Iris pigment epithelial cell (primary cell): Measurements from ENCODE around the gene ELFN1.

Experiments
- DNase-seq: peaks from one replicate; pipeline ENCODE4 v3.0.0-alpha.2; 2011; ENCODE audit warnings: low read depth

The ELFN1 gene

DNA sequence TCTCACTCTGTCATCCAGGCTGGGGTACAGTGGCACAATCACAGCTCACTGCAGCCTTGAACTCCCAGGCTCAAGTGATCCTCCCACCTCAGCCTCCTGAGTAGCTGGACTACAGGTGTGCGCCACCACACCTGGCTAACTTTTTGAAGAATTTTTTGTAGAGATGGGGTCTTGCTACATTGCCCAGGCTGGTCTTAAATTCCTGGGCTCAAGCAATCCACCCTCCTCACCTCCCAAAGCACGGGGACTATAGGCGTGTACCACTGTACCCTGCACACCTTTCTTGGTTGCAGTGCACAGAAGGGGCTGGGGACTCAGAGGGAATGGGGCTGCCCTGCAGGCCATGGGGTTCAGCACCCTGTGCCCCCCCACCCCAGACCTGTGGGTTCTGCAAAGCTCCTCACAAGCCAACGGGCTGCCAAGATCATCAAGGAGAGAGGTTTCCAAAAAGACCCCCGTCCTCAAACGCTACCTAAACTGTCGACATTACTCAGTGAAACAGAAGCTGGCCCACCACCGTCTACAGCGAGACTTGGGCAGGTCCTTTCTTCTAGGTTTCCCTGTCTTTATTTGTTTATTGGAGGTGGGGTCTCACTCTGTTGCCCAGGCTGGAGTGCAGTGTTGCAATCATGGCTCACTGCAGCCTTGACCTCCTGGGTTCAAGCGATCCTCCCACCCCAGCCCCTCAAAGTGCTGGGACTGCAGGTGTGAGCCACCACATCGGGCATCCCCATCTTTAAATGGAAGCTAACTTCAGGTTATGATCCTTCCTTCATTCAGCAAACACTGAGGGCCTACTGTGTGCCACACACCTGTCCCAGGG, 26.6 kb upstream of the ELFN1 start:
- no peak for DNase-seq

DNA sequence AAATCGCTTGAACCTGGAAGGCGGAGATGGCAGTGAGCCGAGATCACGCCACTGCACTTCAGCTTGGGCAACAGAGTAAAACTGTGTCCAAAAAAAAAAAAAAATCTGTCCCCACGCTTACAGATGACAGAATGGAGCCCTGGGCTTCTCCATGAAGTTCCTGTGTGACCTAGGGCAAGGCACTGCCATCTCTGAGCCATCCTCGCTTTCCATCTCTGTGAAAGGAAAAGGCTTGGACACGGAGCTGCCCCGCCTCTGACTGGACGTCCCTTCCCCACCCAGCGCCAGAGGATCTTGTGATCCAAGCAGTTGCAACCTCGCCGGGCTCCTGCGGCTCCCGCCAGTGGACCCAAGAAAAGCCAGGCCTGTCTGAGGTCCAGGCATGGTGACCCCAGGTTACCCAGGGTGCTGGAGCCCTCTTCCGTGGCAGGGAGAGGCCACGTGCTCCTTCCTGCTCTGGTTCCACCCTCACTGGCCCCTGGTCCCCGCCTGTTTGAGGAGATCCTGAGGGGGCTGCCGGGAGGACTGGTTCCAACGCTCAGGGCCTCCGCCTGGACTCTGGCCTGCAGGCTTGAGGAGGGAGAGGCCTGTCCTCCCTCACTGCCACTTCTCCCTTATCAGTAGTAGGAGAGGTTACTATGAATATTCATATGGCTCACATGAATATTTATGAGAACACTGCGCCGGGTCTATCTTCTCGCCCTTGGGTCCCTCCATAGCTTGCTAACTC, 25.6 kb upstream of the ELFN1 start:
- no peak for DNase-seq

DNA sequence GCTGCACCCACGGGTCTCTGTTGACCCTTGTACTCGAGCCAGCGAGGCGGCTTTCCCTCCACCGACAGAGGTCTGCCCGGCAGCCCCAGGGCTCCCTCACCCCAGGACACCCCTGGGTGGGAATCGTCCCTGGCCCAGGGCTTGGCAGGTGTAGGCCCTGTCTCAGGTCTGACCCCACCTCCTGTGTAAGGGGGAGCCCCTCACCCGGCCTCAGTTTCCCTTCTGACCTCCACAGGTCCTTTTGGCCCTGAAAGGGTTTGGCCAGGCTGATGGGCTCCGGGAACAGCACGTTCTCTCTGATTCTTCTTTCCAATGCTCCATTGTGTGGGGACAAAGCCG, 25.0 kb upstream of the ELFN1 start:
- DNase-seq = no peak

DNA sequence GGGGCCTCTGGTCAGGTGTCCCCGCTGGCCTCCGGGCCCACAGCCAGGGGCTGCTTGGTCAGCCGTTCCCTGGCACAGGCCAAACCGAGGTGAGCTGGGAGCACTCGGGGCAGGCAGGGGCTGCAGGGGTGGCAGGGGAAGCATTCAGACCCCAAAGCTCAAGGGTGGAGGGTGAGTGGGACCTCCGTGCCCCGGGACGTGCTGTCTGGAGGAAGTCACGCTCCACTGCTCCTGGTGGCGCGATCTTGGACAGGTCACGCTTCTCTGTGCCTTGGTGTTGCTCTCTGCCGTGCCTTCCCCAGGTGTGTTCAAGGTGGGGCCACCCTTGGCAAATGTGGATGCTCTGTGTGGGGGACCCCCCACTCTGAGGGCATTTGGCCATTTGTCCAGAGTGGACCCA, 24.6 kb upstream of the ELFN1 start:
- no peak for DNase-seq

DNA sequence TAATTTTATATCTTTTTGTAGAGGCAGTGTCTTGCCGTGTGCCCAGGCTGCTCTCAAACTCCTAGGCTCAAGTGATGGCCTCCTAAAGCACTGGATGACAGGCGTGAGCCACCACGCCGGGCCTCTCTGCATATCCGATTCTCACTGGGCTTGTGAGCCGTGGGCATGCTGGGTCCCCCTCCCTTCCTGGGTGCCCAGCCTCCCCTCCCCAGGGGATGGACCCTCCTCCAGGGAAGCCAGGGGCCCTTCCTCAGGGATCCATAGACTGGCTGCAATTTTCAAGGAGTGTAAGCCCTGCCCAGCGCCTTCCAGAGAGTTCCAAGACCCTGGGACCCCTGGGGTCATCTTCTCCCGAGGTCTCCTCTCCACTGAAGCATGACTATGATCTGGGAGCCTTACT, 23.7 kb upstream of the ELFN1 start:
- no peak for DNase-seq

DNA sequence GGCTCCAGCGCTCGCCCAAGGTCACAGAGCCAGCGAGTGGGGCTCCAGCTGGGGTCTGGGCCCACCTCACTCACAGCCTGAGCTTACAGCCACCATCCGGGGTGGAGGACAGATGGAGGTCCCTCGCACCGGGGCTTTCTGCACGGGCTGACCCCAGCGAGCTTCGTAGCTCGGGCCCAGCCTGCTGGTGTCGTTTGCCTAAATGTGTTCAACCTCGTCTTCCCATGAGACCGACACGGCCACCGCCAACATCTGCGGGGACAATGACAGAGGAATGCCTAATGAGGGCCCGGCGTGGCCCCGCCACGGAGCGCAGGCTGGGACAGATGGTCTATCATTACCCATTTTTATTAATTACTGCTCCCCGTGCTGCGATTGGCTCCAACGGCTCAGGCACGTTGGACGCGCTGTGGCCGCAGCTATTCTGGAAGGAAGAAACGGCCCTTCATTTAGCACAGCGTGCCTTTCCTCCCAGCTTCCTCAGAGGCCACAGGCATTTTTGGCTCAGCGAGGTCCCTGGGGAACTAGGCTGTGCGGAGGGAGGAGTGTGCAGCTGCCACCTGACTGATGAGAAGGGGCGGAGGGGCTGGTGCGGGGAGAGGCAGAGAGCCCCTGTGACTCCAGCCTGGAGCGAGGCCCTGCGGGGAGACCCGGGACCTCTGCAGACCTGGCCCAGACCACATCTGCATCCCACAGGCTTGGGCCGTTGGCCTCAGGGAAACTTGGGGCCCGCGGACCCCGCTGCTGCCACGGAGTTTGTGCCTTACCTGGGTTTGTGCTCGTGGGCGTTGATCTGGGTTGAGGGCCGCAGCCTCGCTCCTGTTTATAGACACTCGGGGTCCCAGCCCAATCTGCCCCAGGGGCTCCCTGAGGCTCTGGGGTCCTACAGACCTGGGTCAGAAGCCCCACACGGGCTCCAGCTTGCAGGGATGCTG, 22.9 kb upstream of the ELFN1 start:
- DNase-seq = no peak

DNA sequence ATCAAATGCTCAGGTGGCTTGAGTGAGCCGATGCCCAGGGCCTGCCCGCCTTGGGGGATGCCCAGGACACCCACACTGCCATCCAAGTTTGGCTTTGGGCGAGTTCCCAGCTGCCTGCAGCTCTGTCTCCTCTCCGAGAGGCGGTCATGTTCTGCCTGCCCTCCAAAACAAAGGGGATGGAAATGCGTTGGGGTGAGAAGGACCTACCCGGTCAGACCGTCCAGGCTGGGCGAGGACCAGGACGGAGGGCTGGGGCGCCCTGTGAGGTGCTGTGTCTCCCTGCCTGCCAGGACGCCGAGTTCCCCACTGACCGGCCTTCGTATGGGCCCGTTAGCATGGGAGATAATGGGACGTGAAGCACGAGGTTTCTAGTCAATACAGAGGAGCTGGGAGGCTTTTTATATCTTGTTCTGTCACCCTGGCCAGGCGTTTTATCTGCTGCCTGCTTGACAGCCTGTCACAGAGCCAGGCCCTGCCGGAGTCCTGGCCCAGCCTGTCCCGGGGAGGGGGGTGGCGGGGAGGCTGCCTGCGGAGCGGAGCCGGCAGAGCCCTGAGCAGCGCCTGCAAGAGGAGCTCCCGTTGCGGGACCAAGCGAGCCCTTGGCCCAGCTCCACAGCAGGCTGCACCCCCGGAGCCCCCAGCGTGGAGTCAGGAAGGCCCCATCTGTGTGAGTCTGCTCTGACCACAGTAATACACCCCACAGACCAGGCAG, 22.0 kb upstream of the ELFN1 start:
- no peak for DNase-seq

DNA sequence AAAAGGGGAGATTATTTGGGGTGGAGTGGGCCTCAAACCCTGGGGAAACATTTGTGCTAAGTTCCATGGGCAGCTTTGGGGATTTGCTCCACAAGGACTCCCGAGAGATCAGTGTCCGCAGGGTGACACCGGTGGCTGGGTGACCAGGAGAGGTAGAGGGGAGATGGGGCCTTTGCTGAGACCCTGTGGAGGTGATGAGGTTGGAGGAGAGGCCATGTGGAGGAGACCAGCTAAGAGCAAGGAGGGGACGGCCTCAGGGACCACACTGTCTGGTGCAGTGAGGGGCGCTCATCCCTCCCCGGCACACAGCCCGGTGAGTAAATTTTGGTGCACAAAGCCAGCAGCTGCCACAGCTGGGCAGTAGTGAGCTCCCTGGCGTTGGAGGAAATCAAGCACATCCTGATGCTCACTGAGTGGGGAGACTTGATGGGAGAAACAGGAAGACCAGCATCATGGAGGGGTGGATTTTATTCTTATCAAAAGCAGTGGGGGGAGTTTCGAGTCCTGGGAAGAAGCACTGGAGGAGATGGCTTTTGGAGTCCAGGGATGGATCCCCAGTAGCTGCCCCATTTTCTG, 20.2 kb upstream of the ELFN1 start:
- DNase-seq = no peak

DNA sequence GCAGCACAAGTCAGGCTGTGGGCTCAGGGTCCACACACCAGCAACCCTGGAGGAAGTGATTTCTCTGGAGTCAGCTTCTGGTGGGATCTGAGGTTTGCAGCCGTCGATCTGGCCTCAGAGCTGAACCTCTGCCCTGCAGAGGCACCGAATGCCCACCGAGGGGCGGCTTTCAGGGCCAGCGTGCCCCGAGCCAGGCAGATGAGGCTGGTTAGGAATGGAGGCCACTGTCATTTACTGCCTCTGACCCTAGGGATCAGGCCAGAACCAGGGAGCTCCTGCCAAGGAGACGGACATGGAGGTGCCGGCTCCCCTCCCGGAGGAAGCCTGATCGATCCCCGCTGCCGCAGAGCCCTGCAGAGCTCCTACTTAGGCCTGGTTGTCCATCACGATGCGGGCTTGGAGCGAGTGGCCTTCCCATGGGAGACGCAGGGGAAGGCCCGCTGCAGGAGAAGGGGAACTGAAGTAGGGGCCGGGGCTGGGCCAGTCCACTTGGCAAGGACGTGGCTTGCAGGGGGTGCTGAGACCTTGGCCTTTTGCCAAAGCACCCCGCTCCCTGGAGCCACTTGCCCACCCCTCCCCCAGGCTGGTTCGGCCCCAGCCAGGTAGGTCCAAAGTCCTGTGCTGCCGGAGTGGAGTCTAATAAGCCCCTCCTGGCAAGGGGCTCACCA, 19.6 kb upstream of the ELFN1 start:
- no peak for DNase-seq

DNA sequence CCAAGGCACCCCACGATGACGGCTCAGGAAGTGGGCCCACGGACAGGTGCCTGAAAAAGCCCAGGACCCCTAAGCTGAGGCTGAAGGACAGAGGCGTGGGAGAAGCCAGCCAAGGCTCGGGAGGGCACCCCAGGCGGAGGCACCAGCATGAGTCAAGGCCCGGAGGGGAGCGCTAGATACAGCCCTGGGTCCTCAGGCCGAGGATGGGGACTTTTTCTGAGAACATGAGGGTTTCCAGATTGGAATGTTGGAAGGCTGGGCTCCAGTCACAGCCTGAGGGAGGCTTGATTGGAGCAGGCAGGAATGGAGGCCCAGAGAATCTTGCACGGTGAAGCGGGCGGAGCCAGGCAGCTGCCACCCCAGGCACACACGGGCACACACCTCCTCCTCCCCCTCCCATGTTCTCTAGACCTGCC, 19.0 kb upstream of the ELFN1 start:
- no peak for DNase-seq

DNA sequence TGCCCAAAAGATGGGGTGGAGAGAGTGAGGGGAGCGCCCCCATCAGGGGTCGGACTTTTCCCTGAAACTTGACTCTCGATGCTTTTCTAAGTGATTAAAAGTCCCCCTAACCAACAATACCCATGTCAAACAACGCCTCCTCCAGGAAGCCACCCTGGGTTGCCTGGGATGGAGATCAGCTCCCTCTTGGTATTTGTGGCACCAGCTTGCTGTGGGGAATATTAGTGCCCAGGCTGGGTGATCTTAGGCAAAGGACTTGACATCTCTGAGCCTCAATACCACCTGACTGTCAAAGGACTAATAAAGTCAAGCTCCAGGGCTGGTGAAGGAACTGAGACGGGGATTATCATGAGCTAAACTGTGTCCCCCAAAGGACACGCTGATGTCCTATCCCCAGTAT, 18.2 kb upstream of the ELFN1 start:
- DNase-seq = no peak

DNA sequence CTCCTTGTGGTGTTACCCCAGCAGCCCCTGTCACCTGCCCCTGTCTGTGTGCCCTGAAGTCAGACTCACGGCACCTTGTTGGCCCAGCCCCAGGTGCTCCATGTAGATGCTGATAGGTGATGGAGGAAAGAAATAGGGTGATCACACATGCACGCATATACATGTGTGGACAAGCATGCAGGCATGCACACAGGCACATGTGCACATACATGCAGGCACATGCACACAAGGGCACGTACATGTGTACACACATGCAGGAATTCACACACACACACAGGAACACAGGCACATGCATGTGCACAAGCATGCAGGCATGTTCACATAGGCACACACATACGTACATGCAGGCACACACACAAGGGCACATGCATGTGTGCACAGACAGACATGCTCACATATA, 16.6 kb upstream of the ELFN1 start:
- DNase-seq = no peak

DNA sequence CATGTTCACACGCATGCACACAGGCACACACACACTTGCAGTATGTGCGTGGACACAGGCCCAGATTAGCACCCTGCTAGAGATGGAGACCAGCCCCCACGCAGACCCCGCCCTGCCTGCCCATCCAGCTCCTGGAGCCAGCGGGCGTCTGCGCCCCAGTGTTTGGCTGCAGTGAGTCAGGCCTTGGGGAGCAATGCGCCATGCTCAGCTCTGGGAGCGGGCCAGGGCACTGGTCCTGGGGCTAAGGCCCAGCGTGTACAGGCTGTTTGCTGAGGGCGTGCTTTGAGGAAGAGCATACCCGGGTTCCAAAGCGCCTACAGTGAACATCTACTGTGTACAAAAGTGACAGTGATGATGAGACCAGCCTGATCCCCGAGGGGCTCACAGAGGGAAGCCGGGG, 16.0 kb upstream of the ELFN1 start:
- no peak for DNase-seq

DNA sequence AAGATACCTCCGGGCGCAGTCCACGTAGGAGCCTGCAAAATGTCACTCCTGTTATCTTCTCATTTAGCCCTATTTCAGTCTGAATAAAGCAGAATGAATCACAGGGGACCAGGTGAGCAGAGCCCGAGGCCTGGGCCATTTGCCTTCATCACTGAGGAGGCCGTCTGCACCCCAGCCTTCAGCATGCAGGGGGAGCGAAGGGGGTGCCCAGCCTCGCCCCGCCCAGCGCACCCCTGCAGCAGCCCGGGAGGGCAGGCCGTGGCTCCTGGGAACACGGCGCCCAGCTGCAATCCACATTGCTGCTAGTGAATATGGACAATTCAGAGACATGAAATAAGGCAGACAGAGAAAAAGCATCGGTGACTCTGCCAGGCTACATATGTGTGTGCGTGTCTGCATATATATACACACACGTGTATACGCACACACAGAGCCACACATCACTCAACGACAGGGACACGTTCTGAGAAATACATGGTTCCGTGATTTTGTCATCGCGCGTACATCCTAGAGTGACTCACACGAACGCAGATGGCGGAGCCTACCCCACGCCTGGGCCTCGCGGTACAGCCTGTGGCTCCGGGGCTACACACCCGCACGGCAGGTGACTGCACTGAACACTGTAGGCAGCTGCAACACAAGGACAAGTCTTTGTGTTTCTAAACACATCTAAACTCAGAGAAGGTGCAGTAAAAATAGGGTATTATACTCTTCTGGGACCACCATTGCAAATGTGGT, 15.2 kb upstream of the ELFN1 start:
- DNase-seq = no peak

DNA sequence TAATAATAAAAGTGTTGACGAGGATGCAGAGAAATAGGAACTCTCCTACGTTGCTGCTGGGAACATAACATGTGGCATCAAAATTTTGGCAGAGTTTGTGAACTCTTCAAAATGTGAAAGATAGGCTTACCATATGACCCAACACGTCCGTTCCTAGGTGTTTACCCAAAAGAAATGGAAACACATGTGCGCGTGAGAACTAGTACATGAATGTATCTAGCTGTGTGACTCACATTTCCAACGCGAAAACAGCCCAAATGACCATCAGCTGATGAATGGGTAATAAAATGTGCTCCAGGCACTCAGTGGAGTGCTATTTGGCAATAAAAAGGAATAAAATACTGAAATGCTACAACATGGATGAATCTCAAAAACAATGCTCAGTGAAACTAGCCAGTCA, 10.4 kb upstream of the ELFN1 start:
- DNase-seq = no peak

DNA sequence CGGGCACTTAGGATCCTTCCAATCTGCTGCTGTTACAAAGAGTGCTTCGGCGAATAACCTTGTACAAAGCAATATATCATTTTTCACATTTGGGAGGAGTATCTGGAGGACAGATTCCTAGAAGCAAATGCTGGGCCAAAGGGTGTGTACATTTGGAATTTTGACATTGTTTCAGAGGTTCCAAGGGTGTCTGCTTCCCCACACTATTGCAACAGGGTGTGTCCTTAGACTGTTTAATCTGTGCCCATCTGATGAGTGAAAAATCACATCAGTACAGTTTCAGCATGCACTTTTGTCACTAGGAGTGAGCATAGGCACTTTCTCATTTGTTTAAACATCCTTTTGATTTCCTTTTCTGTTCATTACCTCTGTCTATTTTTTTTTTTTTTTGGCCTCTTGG, 8.6 kb upstream of the ELFN1 start:
- DNase-seq = no peak

DNA sequence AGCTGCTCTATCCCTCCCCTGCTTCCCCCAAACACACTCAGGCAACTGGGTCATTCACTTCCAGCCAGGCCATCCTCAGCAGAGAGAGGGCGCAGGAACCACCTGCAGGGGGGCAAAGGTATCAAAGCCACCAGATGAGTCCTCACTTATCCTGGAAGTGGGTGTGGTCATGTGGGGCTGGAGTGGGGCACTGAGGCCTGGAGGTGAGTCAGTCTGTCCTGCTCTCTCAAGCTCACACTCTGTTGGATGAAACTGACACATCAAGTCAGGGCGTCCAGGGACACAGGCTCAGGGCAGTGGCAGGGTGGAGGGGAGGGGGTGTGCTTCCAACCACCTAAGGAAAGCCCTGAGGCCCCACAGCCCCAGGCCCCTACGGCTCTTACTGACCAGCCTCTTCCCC, 8.0 kb upstream of the ELFN1 start:
- no peak for DNase-seq

DNA sequence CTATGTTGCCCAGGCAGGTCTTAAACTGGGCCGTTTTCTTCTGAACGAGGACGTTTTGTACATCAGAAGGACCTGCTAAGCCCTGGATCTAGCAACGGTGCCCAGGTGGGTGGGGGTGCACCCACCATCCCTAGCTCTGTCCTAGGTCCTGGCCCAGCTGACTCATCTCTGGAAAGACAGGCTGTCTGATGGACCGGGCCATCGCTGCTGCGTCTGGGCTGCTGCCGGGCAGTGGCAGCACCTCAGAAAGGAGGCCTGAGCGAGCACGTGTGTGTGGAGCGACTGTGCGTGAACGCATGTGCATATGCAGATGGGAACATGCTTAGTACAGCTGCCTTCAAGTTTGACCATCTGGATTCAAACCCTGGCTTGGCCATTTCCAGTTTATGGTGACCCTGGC, 7.3 kb upstream of the ELFN1 start:
- no peak for DNase-seq

DNA sequence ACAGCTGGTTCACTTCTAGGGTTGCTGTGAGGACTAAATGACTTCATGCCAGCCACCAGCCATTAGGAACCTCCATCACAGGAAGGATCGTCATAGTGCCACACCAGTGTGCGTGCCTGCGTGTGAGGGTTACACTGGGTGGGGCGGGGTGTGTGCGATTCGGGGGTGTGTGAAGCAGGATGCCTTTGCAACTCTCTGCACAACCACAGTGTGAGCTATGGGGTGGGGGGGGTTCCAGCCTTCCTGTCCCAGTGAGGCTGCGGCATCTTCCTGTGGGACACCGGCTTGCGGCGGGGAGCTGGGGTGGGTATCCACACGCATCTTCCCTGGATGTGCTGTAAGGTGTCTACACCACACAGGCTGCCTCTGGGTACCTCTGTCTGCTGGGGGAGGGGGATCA, 6.9 kb upstream of the ELFN1 start:
- DNase-seq = no peak

DNA sequence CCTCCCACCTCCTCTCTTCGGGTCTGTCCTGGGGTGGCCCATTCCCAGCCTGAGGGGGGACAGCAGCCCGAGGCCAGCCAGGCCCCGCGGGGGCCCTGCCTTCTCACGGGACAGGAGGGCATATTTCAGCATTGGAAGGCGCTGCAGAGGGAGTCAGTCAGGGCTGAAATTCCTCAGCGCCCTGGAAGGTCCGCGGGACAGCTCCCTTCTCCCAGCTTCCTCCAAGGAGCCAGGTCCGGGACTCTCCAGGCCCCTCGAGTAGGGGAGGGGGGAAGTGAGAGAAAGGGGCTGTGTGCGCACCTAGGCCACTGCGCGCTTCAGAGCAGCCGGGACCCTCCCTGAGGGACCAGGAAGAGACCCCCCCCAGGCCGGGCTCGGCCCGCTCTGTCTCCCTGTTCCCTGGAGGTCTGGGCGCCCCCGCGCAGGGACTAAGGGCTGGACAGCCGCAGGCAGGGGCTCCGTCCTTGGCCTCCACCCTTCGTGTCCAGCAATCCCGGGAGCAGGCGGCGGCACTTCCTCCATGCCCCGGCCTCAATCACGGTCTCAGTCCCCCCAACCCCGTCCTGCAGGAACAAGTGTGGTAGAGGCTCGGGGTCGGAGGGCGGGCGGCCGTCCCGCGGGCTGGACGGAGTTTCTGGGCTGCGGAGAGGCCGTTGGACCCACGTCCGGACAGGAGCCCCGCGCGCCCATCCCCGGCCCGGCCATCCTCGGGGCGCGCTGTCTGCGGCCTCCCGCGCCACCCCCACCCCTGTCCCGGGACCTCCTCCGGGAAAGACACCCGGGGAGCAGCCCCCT, 6.0 kb upstream of the ELFN1 start:
- no peak for DNase-seq
